Suppressor macrophage treated with lipopolysaccharide for 4 hours (primary cell): ENCODE measurements around the gene LRRC71.
A peak's percentile ranks its signal among the peaks of the same experiment; 100 is the strongest.

Experiments used
- DNase-seq: peaks from one replicate; pipeline ENCODE4 v3.0.0-alpha.2; 2020

Gene LRRC71

GRCh38 chr1:156929596-156930238 is 9.3 kb downstream of the LRRC71 start:
- no peak for DNase-seq

- no peak for DNase-seq
These were observed 10.1 kb downstream of the LRRC71 start for GRCh38 chr1:156930483-156930882.

GRCh38 chr1:156931211-156931952 is 10.9 kb downstream of the LRRC71 start:
- peak; percentile 66 for DNase-seq

- DNase-seq, result no peak
These were observed 11.7 kb downstream of the LRRC71 start for GRCh38 chr1:156931974-156932710.

GRCh38 chr1:156933136-156933535 is 12.7 kb downstream of the LRRC71 start:
- no peak for DNase-seq

- no peak for DNase-seq
These were observed 15.2 kb downstream of the LRRC71 start for GRCh38 chr1:156935505-156936128.

- DNase-seq, result no peak
These were observed 15.8 kb downstream of the LRRC71 start for GRCh38 chr1:156936191-156936590.

- no peak for DNase-seq
These were observed 16.3 kb downstream of the LRRC71 start for GRCh38 chr1:156936721-156937220.

GRCh38 chr1:156937883-156938282 is 17.5 kb downstream of the LRRC71 start:
- no peak for DNase-seq

- no peak for DNase-seq
These were observed 18.4 kb downstream of the LRRC71 start for GRCh38 chr1:156938813-156939212.

GRCh38 chr1:156939786-156940334 is 19.4 kb downstream of the LRRC71 start:
- DNase-seq, result no peak

- no peak for DNase-seq
These were observed 21.2 kb downstream of the LRRC71 start for GRCh38 chr1:156941675-156942074.

GRCh38 chr1:156942176-156942575 is 21.7 kb downstream of the LRRC71 start:
- DNase-seq, result no peak

- no peak for DNase-seq
These were observed 22.1 kb downstream of the LRRC71 start for GRCh38 chr1:156942576-156942975.

- DNase-seq, result no peak
These were observed 23.3 kb downstream of the LRRC71 start for GRCh38 chr1:156943756-156944155.

- DNase-seq, result no peak
These were observed 23.8 kb downstream of the LRRC71 start for GRCh38 chr1:156944268-156944667.

GRCh38 chr1:156944848-156945247 is 24.4 kb downstream of the LRRC71 start:
- no peak for DNase-seq

GRCh38 chr1:156945881-156946661 is 25.6 kb downstream of the LRRC71 start:
- no peak for DNase-seq

- DNase-seq, result no peak
These were observed 26.7 kb downstream of the LRRC71 start for GRCh38 chr1:156947127-156947526.

- DNase-seq, result no peak
These were observed 27.5 kb downstream of the LRRC71 start for GRCh38 chr1:156947818-156948525.

- no peak for DNase-seq
These were observed 28.3 kb downstream of the LRRC71 start for GRCh38 chr1:156948708-156949107.
